Neural progenitor cell (in vitro differentiated cells): ENCODE measurements around the gene P2RX6. TPM values are rescaled to one million over a fixed set of nuclear protein-coding genes. Genes with fewer than 3 reads are reported as not detected.

Experiments used
- DNase-seq: peaks from one replicate; pipeline ENCODE4 v3.0.0-alpha.2; 2016; ENCODE audit warnings: low spot score
- H2AFZ ChIP-seq: fragments of 200-600 bp; sonication (generic); replicated peaks from 2 replicates; pipeline ENCODE4 v1.6.1; 2016; ENCODE audit warnings: antibody characterized with exemption
- H3F3A ChIP-seq: fragments of 200-600 bp; sonication (generic); 2 replicates; pipeline ENCODE4 v1.6.1; 2016; ENCODE audit warnings: antibody characterized with exemption, low read depth
- H3K27ac ChIP-seq: fragments of 200-600 bp; sonication (generic); 2 replicates; pipeline ENCODE4 v1.5.1; 2016; ENCODE audit warnings: mild to moderate bottlenecking
- H3K27me3 ChIP-seq: fragments of 200-600 bp; sonication (generic); 2 replicates; pipeline ENCODE4 v1.6.1; 2016; ENCODE audit warnings: mild to moderate bottlenecking, moderate library complexity
- H3K36me3 ChIP-seq: fragments of 200-600 bp; sonication (generic); 2 replicates; pipeline ENCODE4 v1.5.1; 2016
- H3K4me1 ChIP-seq: fragments of 200-600 bp; sonication (generic); 2 replicates; pipeline ENCODE4 v1.6.1; 2016; ENCODE audit warnings: mixed run types
- H3K4me2 ChIP-seq: fragments of 200-600 bp; sonication (generic); 2 replicates; pipeline ENCODE4 v1.6.1; 2016
- H3K4me3 ChIP-seq: fragments of 200-600 bp; sonication (generic); 2 replicates; pipeline ENCODE4 v1.5.1; 2016
- H3K79me2 ChIP-seq: fragments of 200-600 bp; sonication (generic); 2 replicates; pipeline ENCODE4 v1.6.1; 2016; ENCODE audit warnings: low read depth
- H3K9ac ChIP-seq: fragments of 200-600 bp; sonication (generic); 2 replicates; pipeline ENCODE4 v1.6.1; 2016
- H3K9me3 ChIP-seq: fragments of 200-600 bp; sonication (generic); 2 replicates; pipeline ENCODE4 v1.5.1; 2016; ENCODE audit warnings: low read depth
- H4K20me1 ChIP-seq: fragments of 200-600 bp; sonication (generic); 2 replicates; pipeline ENCODE4 v1.6.1; 2016; ENCODE audit warnings: low read depth
- H3K27ac Mint-ChIP-seq: 3 replicates; pipeline ENCODE4 v1.8.0; 2021; ENCODE audit warnings: mixed read lengths
- H3K27me3 Mint-ChIP-seq: 2 replicates; pipeline ENCODE4 v1.8.0; 2022; ENCODE audit warnings: low read depth, mild to moderate bottlenecking, inconsistent platforms, moderate library complexity, mixed read lengths; ENCODE audit not compliant: insufficient read depth
- H3K36me3 Mint-ChIP-seq: 3 replicates; pipeline ENCODE4 v1.8.0; 2021; ENCODE audit warnings: mixed read lengths
- H3K4me1 Mint-ChIP-seq: 3 replicates; pipeline ENCODE4 v1.8.0; 2021; ENCODE audit warnings: mixed read lengths
- H3K4me3 Mint-ChIP-seq: 3 replicates; pipeline ENCODE4 v1.8.0; 2021; ENCODE audit warnings: mild to moderate bottlenecking, moderate library complexity, mixed read lengths
- H3K9me3 Mint-ChIP-seq: 3 replicates; pipeline ENCODE4 v1.8.0; 2020; ENCODE audit warnings: mixed read lengths
- CTCF ChIP-seq: fragments of 200-600 bp; sonication (generic); IDR thresholded peaks from 2 replicates; pipeline ENCODE4 v1.5.1; 2017; ENCODE audit warnings: antibody characterized with exemption, mild to moderate bottlenecking
- EZH2 ChIP-seq: fragments of 200-600 bp; sonication (generic); IDR thresholded peaks from 2 replicates; pipeline ENCODE4 v1.6.1; 2017; ENCODE audit warnings: antibody characterized with exemption, mild to moderate bottlenecking, moderate library complexity
- EZH2phosphoT487 ChIP-seq: fragments of 200-600 bp; sonication (generic); IDR thresholded peaks from 2 replicates; pipeline ENCODE4 v1.6.1; 2017; ENCODE audit warnings: antibody characterized with exemption
- total RNA-seq: library from RNA; depleted of rRNA; stranded (reverse); fragments of >200 nt; gene quantifications from 2 replicates; pipeline ENCODE4 v1.2.3, GENCODE V29; 2015; ENCODE audit warnings: low replicate concordance

Gene P2RX6
- total RNA-seq, 1 donor from 2014 or later: 0.36 TPM

GRCh38 chr22:21016644-21017420 lies 1.9 kb downstream of the P2RX6 start:
- H3K27ac ChIP-seq: no peak overlapping the region
- H3F3A ChIP-seq: peaks cover 21% of the 10 kb centered on the region
- H3K27ac Mint-ChIP-seq: peak overlapping the region; percentile 92

GRCh38 chr22:21018314-21018713 lies 3.3 kb downstream of the P2RX6 start:
- no peak for DNase-seq
- no peaks in the 10 kb centered on the region for H3K27me3 ChIP-seq
- Mint-ChIP-seq H3K9me3 (no peaks in the 10 kb centered on the region), H3K4me3 (no peak overlapping the region), H3K27ac (no peak overlapping the region), H3K4me1 (peaks cover 53% of the 10 kb centered on the region), H3K27me3 (peaks cover 4% of the 10 kb centered on the region), H3K36me3 (peaks cover 2% of the 10 kb centered on the region)
- peaks cover 20% of the 10 kb centered on the region for H3F3A ChIP-seq
- H3K4me1 ChIP-seq: peaks cover 22% of the 10 kb centered on the region
- no peaks in the 10 kb centered on the region for H3K9me3 ChIP-seq
- no peaks in the 10 kb centered on the region for H4K20me1 ChIP-seq
- no peak overlapping the region for H2AFZ ChIP-seq
- no peak overlapping the region for H3K4me3 ChIP-seq
- no peak overlapping the region for H3K27ac ChIP-seq
- H3K36me3 ChIP-seq: no peaks in the 10 kb centered on the region
- no peak for TF ChIP-seq CTCF
- no peak for TF ChIP-seq EZH2
- no peak overlapping the region for H3K9ac ChIP-seq
- H3K79me2 ChIP-seq: no peaks in the 10 kb centered on the region
- H3K4me2 ChIP-seq: no peak overlapping the region

More at GRCh38 chr22:21016644-21017420, 1.9 kb downstream of the P2RX6 start:
- Histone ChIP-seq H3K4me2 (no peak overlapping the region), H4K20me1 (no peaks in the 10 kb centered on the region), H3K4me3 (no peak overlapping the region), H3K9ac (no peak overlapping the region), H3K4me1 (peaks cover 23% of the 10 kb centered on the region), H3K36me3 (no peaks in the 10 kb centered on the region), H3K9me3 (no peaks in the 10 kb centered on the region), H2AFZ (no peak overlapping the region), H3K79me2 (no peaks in the 10 kb centered on the region), H3K27me3 (no peaks in the 10 kb centered on the region)
- H3K9me3 Mint-ChIP-seq: no peaks in the 10 kb centered on the region
- no peak for DNase-seq
- H3K27me3 Mint-ChIP-seq: peaks cover 4% of the 10 kb centered on the region
- H3K4me3 Mint-ChIP-seq: peak overlapping the region; percentile 52
- H3K4me1 Mint-ChIP-seq: peaks cover 65% of the 10 kb centered on the region
- TF ChIP-seq CTCF (no peak), EZH2 (no peak), EZH2phosphoT487 (no peak)
- peaks cover 2% of the 10 kb centered on the region for H3K36me3 Mint-ChIP-seq

GRCh38 chr22:21020802-21021429 lies 6.0 kb downstream of the P2RX6 start:
- Histone ChIP-seq H3K4me3 (no peak overlapping the region), H3K9ac (no peak overlapping the region), H3K9me3 (no peaks in the 10 kb centered on the region), H3K36me3 (no peaks in the 10 kb centered on the region), H3K4me1 (peaks cover 1% of the 10 kb centered on the region), H3K79me2 (no peaks in the 10 kb centered on the region), H3F3A (no peaks in the 10 kb centered on the region), H3K4me2 (no peak overlapping the region), H3K27me3 (no peaks in the 10 kb centered on the region), H2AFZ (no peak overlapping the region), H4K20me1 (no peaks in the 10 kb centered on the region), H3K27ac (no peak overlapping the region)
- Mint-ChIP-seq H3K9me3 (no peaks in the 10 kb centered on the region), H3K27ac (peak overlapping the region; percentile 72), H3K36me3 (peaks cover 2% of the 10 kb centered on the region), H3K4me1 (peaks cover 33% of the 10 kb centered on the region), H3K27me3 (peaks cover under 1% of the 10 kb centered on the region), H3K4me3 (no peak overlapping the region)
- no peak for TF ChIP-seq EZH2phosphoT487
- TF ChIP-seq EZH2: no peak
- TF ChIP-seq CTCF: peak; percentile 57
- peak; percentile 55 for DNase-seq
